Measurements from ENCODE around the gene FAS. TPM values are rescaled to one million over a fixed set of nuclear protein-coding genes. Genes with fewer than 3 reads are reported as not detected.

FAS gene
- total and polyA plus RNA-seq, 4 experiments from 2014 or later = 42.4 to 80.6 (median 47.4) TPM

- CTCF ChIA-PET (ENCODE audit: partially characterized antibody) = interaction anchor here (2.1 kb wide), 1 partner anchor 155 kb away, joined by 4 read pairs; no protein-coding TSS in a partner anchor
Observed at GRCh38 chr10:89062861-89063260, 72.3 kb downstream of the FAS start.

DNA sequence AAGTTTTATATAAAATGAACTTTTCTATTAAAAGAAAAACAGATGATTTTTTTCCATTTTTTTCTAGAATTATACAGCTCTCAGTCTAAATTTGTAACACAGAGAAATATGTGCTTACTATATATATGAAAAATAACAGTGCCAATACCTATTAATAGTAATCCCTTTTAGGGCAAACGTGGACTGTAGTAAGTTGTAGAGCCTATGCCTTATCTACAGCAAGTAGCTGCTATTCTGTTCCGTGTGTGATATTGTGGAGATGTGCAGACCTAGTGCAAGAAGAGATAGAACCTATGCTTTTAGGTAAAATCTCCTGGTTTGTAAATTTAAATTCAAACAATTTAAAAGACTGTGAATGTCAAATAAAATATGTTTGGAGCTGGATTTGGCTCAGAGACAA, 72.9 kb downstream of the FAS start:
- intact Hi-C loops (cut with micrococcal nuclease) = no loop called here
- POLR2A ChIA-PET (ENCODE audit: partially characterized antibody) = no interaction called here
- Histone ChIP-seq H3K27ac (ENCODE audit: low read depth, low read length) (no peak overlapping the region), H3K4me3 (ENCODE audit: low read length in 2 of 2) (no peak overlapping the region), H3K9me3 (ENCODE audit: control insufficient read depth in 1 of 2, low read length in 2 of 2) (no peaks in the 10 kb centered on the region), H3K36me3 (ENCODE audit: insufficient read depth, low read length) (no peaks in the 10 kb centered on the region), H3K4me1 (ENCODE audit: insufficient read depth, low read length) (no peaks in the 10 kb centered on the region), H3K27me3 (ENCODE audit: insufficient read depth, low read length) (no peaks in the 10 kb centered on the region)
- peaks cover 0 to 3% of the 10 kb centered on the region in 2 donors for H3K27me3 Mint-ChIP-seq
- no peak for DNase-seq
- H3K36me3 Mint-ChIP-seq = peaks cover 0 to under 1% of the 10 kb centered on the region in 2 donors
- no peaks in the 10 kb centered on the region for H3K9me3 Mint-ChIP-seq
- CTCF ChIA-PET (ENCODE audit: partially characterized antibody) = interaction anchor here (1.1 to 2.1 kb wide), 2 partner anchors 129 to 154 kb away, joined by 3 to 4 read pairs; no protein-coding TSS in a partner anchor
- H3K27ac Mint-ChIP-seq = no peak overlapping the region
- H3K4me3 Mint-ChIP-seq = no peak overlapping the region
- no peaks in the 10 kb centered on the region for H3K4me1 Mint-ChIP-seq

More at GRCh38 chr10:89062861-89063260, 72.3 kb downstream of the FAS start:
- Histone ChIP-seq H3K9me3 (ENCODE audit: control insufficient read depth in 1 of 2, low read length in 2 of 2) (no peaks in the 10 kb centered on the region), H3K27me3 (ENCODE audit: insufficient read depth, low read length) (no peaks in the 10 kb centered on the region), H3K4me3 (ENCODE audit: low read length in 2 of 2) (no peak overlapping the region), H3K36me3 (ENCODE audit: insufficient read depth, low read length) (no peaks in the 10 kb centered on the region), H3K4me1 (ENCODE audit: insufficient read depth, low read length) (no peaks in the 10 kb centered on the region), H3K27ac (ENCODE audit: low read depth, low read length) (no peak overlapping the region)
- DNase-seq = no peak
- H3K4me3 Mint-ChIP-seq = no peak overlapping the region
- intact Hi-C loops (cut with micrococcal nuclease) = no loop called here
- peaks cover 0 to 7% of the 10 kb centered on the region in 2 donors for H3K36me3 Mint-ChIP-seq
- H3K27me3 Mint-ChIP-seq = peaks cover 0 to 3% of the 10 kb centered on the region in 2 donors
- POLR2A ChIA-PET (ENCODE audit: partially characterized antibody) = no interaction called here
- no peaks in the 10 kb centered on the region for H3K4me1 Mint-ChIP-seq
- H3K9me3 Mint-ChIP-seq = no peaks in the 10 kb centered on the region
- H3K27ac Mint-ChIP-seq = no peak overlapping the region

GRCh38 chr10:89064748-89065147, 74.2 kb downstream of the FAS start:
- Histone ChIP-seq H3K27me3 (ENCODE audit: insufficient read depth, low read length) (no peaks in the 10 kb centered on the region), H3K4me3 (ENCODE audit: low read length in 2 of 2) (no peak overlapping the region), H3K9me3 (ENCODE audit: control insufficient read depth in 1 of 2, low read length in 2 of 2) (no peaks in the 10 kb centered on the region), H3K4me1 (ENCODE audit: insufficient read depth, low read length) (no peaks in the 10 kb centered on the region), H3K27ac (ENCODE audit: low read depth, low read length) (no peak overlapping the region), H3K36me3 (ENCODE audit: insufficient read depth, low read length) (no peaks in the 10 kb centered on the region)
- Mint-ChIP-seq H3K27me3 (peaks cover 0 to 3% of the 10 kb centered on the region in 2 donors), H3K4me1 (no peaks in the 10 kb centered on the region), H3K9me3 (no peaks in the 10 kb centered on the region), H3K27ac (no peak overlapping the region), H3K36me3 (no peaks in the 10 kb centered on the region), H3K4me3 (no peak overlapping the region)
- ChIA-PET CTCF (ENCODE audit: partially characterized antibody) (interaction anchor here (1.1 kb wide), 1 partner anchor 130 kb away, joined by 3 read pairs; no protein-coding TSS in a partner anchor), POLR2A (ENCODE audit: partially characterized antibody) (no interaction called here)
- DNase-seq = no peak
- intact Hi-C loops (cut with micrococcal nuclease) = no loop called here

Small RNA genes lying within 50 kb of the gene (microRNA-seq; reads per million reads assigned to microRNA genes)
- gene MIR4679-1 (ENCODE audit: borderline microRNAs expressed, borderline number of aligned reads, borderline replicate concordance) = not detected
- not detected for gene MIR4679-2 (ENCODE audit: borderline microRNAs expressed, borderline number of aligned reads, borderline replicate concordance)

Other genes starting within 250 kb of the FAS start
- gene LIPN, start 230.8 kb upstream of the FAS start, total RNA-seq = not detected
- gene LIPN, start 230.8 kb upstream of the FAS start, polyA plus RNA-seq = under 1 TPM in 1 of 2 donors, not detected in 1; 0.22 TPM
- not detected for gene LIPM, start 188.1 kb upstream of the FAS start, total RNA-seq
- not detected for gene LIPM, start 188.1 kb upstream of the FAS start, polyA plus RNA-seq
- under 1 TPM in 1 of 2 experiments, not detected in 1; 0.58 TPM for gene ANKRD22, start 139.0 kb upstream of the FAS start, total RNA-seq
- gene ANKRD22, start 139.0 kb upstream of the FAS start, polyA plus RNA-seq = not detected
- 10 to 100 TPM; 37.9 to 43.2 TPM for gene STAMBPL1, start 110.6 kb upstream of the FAS start, total RNA-seq
- 10 to 100 TPM in 1 of 2 donors, 1 to 10 TPM in 1; 5.3 to 12.0 TPM for gene STAMBPL1, start 110.6 kb upstream of the FAS start, polyA plus RNA-seq
- 10 to 100 TPM in 1 of 2 experiments, 1 to 10 TPM in 1; 9.1 to 13.2 TPM for gene ACTA2, start 38.0 kb upstream of the FAS start, total RNA-seq
- gene ACTA2, start 38.0 kb upstream of the FAS start, polyA plus RNA-seq = 10 to 100 TPM; 10.6 to 12.5 TPM
- not detected for gene CH25H, start 216.5 kb downstream of the FAS start, total RNA-seq
- under 1 TPM; 0.10 to 0.46 TPM for gene CH25H, start 216.5 kb downstream of the FAS start, polyA plus RNA-seq

All from CD4-positive, alpha-beta memory T cell (primary cell).